Measurements from ENCODE around the gene PDRG1. TPM values are rescaled to one million over a fixed set of nuclear protein-coding genes. Genes with fewer than 3 reads are reported as not detected.

The PDRG1 gene
- total RNA-seq, 2 donors from 2014 or later = 11.4 to 30.3 TPM

- TF ChIP-seq CTCF (IDR thresholded peaks at IDR 0.05) (no peak), POLR2A (IDR thresholded peaks at IDR 0.05) (no peak), POLR2AphosphoS5 (IDR thresholded peaks at IDR 0.05) (no peak)
- Histone ChIP-seq H3K9me3 (no peaks in the 10 kb centered on the region), H3K4me3 (no peak overlapping the region), H3K27me3 (replicated peaks; ENCODE audit: insufficient read depth) (no peaks in the 10 kb centered on the region), H3K27ac (no peak overlapping the region), H3K36me3 (no peaks in the 10 kb centered on the region), H3K4me1 (replicated peaks) (no peaks in the 10 kb centered on the region)
- intact Hi-C loops (cut with DNase I) = no loop called here
- WGBS = 96% methylated on average over 17 of the region's 17 CpGs
- DNase-seq (ENCODE audit: low spot score) = no peak
Observed at GRCh38 chr20:31909253-31910070, 42.4 kb downstream of the PDRG1 start.

- Histone ChIP-seq H3K4me1 (replicated peaks) (no peaks in the 10 kb centered on the region), H3K4me3 (no peak overlapping the region), H3K27ac (no peak overlapping the region), H3K27me3 (replicated peaks; ENCODE audit: insufficient read depth) (no peaks in the 10 kb centered on the region), H3K9me3 (no peaks in the 10 kb centered on the region), H3K36me3 (no peaks in the 10 kb centered on the region)
- intact Hi-C loops (cut with DNase I) = no loop called here
- DNase-seq (ENCODE audit: low spot score) = no peak
- no peak for TF ChIP-seq POLR2AphosphoS5 (IDR thresholded peaks at IDR 0.05)
- TF ChIP-seq CTCF (IDR thresholded peaks at IDR 0.05) = no peak
- TF ChIP-seq POLR2A (IDR thresholded peaks at IDR 0.05) = no peak
- 90% methylated on average over 11 of the region's 11 CpGs for WGBS
Observed at GRCh38 chr20:31908424-31908823, 43.4 kb downstream of the PDRG1 start.

GRCh38 chr20:31908016-31908415 is 43.8 kb downstream of the PDRG1 start:
- DNase-seq (ENCODE audit: low spot score) = no peak
- H3K9me3 ChIP-seq = no peaks in the 10 kb centered on the region
- TF ChIP-seq POLR2AphosphoS5 (IDR thresholded peaks at IDR 0.05) = no peak
- no peak for TF ChIP-seq CTCF (IDR thresholded peaks at IDR 0.05)
- TF ChIP-seq POLR2A (IDR thresholded peaks at IDR 0.05) = no peak
- H3K27me3 ChIP-seq (replicated peaks; ENCODE audit: insufficient read depth) = no peaks in the 10 kb centered on the region
- no peak overlapping the region for H3K4me3 ChIP-seq
- intact Hi-C loops (cut with DNase I) = no loop called here
- H3K36me3 ChIP-seq = no peaks in the 10 kb centered on the region
- H3K27ac ChIP-seq = no peak overlapping the region
- 91% methylated on average over 5 of the region's 5 CpGs for WGBS
- H3K4me1 ChIP-seq (replicated peaks) = no peaks in the 10 kb centered on the region

- H3K27ac ChIP-seq = no peak overlapping the region
- DNase-seq (ENCODE audit: low spot score) = no peak
- H3K4me1 ChIP-seq (replicated peaks) = no peaks in the 10 kb centered on the region
- TF ChIP-seq POLR2A (IDR thresholded peaks at IDR 0.05) (no peak), POLR2AphosphoS5 (IDR thresholded peaks at IDR 0.05) (no peak), CTCF (IDR thresholded peaks at IDR 0.05) (no peak)
- 97% methylated on average over 5 of the region's 5 CpGs for WGBS
- no peaks in the 10 kb centered on the region for H3K27me3 ChIP-seq (replicated peaks; ENCODE audit: insufficient read depth)
- H3K4me3 ChIP-seq = no peak overlapping the region
- no peaks in the 10 kb centered on the region for H3K36me3 ChIP-seq
- intact Hi-C loops (cut with DNase I) = no loop called here
- H3K9me3 ChIP-seq = no peaks in the 10 kb centered on the region
Observed at GRCh38 chr20:31907046-31907445, 44.8 kb downstream of the PDRG1 start.

- TF ChIP-seq CTCF (IDR thresholded peaks at IDR 0.05) (no peak), POLR2A (IDR thresholded peaks at IDR 0.05) (no peak), POLR2AphosphoS5 (IDR thresholded peaks at IDR 0.05) (no peak)
- intact Hi-C loops (cut with DNase I) = no loop called here
- no peak for DNase-seq (ENCODE audit: low spot score)
- Histone ChIP-seq H3K27ac (no peak overlapping the region), H3K4me3 (no peak overlapping the region), H3K27me3 (replicated peaks; ENCODE audit: insufficient read depth) (no peaks in the 10 kb centered on the region), H3K9me3 (no peaks in the 10 kb centered on the region), H3K36me3 (no peaks in the 10 kb centered on the region), H3K4me1 (replicated peaks) (no peaks in the 10 kb centered on the region)
- WGBS = 77% methylated on average over 5 of the region's 5 CpGs
Observed at GRCh38 chr20:31906001-31906400, 45.8 kb downstream of the PDRG1 start.

Measured in prostate gland (tissue), 2 donors.